HepG2 (cell line): ENCODE measurements around the gene PLXNB2. TPM values are rescaled to one million over a fixed set of nuclear protein-coding genes. Genes with fewer than 3 reads are reported as not detected.
A peak's percentile ranks its signal among the peaks of the same experiment; 100 is the strongest.

Experiments used
- ATM ChIP-seq: fragments of 450-650 bp; IDR thresholded peaks from 2 replicates; pipeline ENCODE4 v1.7.1; 2017; ENCODE audit warnings: mild to moderate bottlenecking, borderline replicate concordance
- HES4 ChIP-seq: sonication (generic); formaldehyde crosslinking; IDR thresholded peaks from 2 replicates; pipeline ENCODE4 v1.9.0; 2021; ENCODE audit warnings: mild to moderate bottlenecking, missing genetic modification reagents, borderline replicate concordance
- HOXD1 ChIP-seq: sonication (generic); formaldehyde crosslinking; IDR thresholded peaks from 2 replicates; pipeline ENCODE4 v1.5.0; 2020; ENCODE audit warnings: missing genetic modification reagents
- IRF2 ChIP-seq: IDR thresholded peaks from 2 replicates; pipeline ENCODE4 v1.6.1; 2018; ENCODE audit warnings: missing genetic modification reagents, missing compliant biosample characterization
- MAFG ChIP-seq: sonication (generic); formaldehyde crosslinking; IDR thresholded peaks from 2 replicates; pipeline ENCODE4 v1.5.1; 2020; ENCODE audit warnings: mild to moderate bottlenecking, missing genetic modification reagents
- NR1H2 ChIP-seq: sonication (generic); formaldehyde crosslinking; IDR thresholded peaks from 2 replicates; pipeline ENCODE4 v1.8.1; 2022; ENCODE audit warnings: low read depth, missing genetic modification reagents, borderline replicate concordance
- NRL ChIP-seq: sonication (generic); formaldehyde crosslinking; IDR thresholded peaks from 2 replicates; pipeline ENCODE4 v1.5.0; 2020; ENCODE audit warnings: missing genetic modification reagents, mild to moderate bottlenecking, moderate library complexity, borderline replicate concordance
- ZC3H4 ChIP-seq: sonication (generic); formaldehyde crosslinking; IDR thresholded peaks from 2 replicates; pipeline ENCODE4 v1.4.0; 2020; ENCODE audit warnings: missing genetic modification reagents, borderline replicate concordance
- ZEB1 ChIP-seq: IDR thresholded peaks from 2 replicates; pipeline ENCODE4 v1.6.1; 2012; ENCODE audit warnings: mild to moderate bottlenecking, low read depth, inconsistent platforms; ENCODE audit not compliant: insufficient replicate concordance
- ZNF180 ChIP-seq: sonication (generic); formaldehyde crosslinking; IDR thresholded peaks from 2 replicates; pipeline ENCODE4 v1.4.0; 2020; ENCODE audit warnings: low read depth, missing genetic modification reagents, borderline replicate concordance
- ZNF207 ChIP-seq: fragments of 450-650 bp; IDR thresholded peaks from 2 replicates; pipeline ENCODE4 v1.6.1; 2016; ENCODE audit warnings: antibody characterized with exemption, borderline replicate concordance
- ZNF670 ChIP-seq: sonication (generic); formaldehyde crosslinking; IDR thresholded peaks from 2 replicates; pipeline ENCODE4 v1.8.0; 2022; ENCODE audit warnings: mild to moderate bottlenecking, missing genetic modification reagents, borderline replicate concordance
- ZNF709 ChIP-seq: sonication (generic); formaldehyde crosslinking; IDR thresholded peaks from 2 replicates; pipeline ENCODE4 v1.5.0; 2020; ENCODE audit warnings: mild to moderate bottlenecking, missing genetic modification reagents
- polyA plus RNA-seq, 8 experiments: library from polyadenylated mRNA; depleted of rRNA in 3 of 8; stranded (reverse) in 7 of 8; unstranded in 1 of 8; fragments of >200 nt; fragmentation: Illumina TruSeq in 4 of 8; extraction: Trizol in 4 of 8; gene quantifications; 2 replicates each; pipeline versions ENCODE4 v1.2.1 to v1.2.3, GENCODE V29; 2011 to 2016; ENCODE audit warnings: low read depth in 4 of 8, missing spikeins in 1 of 8, mixed read lengths in 1 of 8; ENCODE audit not compliant: insufficient read depth in 1 of 8
- total RNA-seq, 5 experiments: library from RNA; depleted of rRNA; stranded (reverse); fragments of >200 nt; fragmentation: Illumina TruSeq; extraction: Trizol; gene quantifications; 2 replicates each; pipeline ENCODE4 v1.2.3, GENCODE V29; 2016; ENCODE audit warnings: low read depth in 1 of 5
- TF ChIP-seq, protein P1 (sequence below): sonication (generic); formaldehyde crosslinking; IDR thresholded peaks from 2 replicates; pipeline ENCODE4 v1.4.0; 2020; ENCODE audit warnings: low read depth, mild to moderate bottlenecking, missing genetic modification reagents
- TF ChIP-seq, protein P2 (sequence below): sonication (generic); formaldehyde crosslinking; IDR thresholded peaks from 2 replicates; pipeline ENCODE4 v1.4.0; 2020; ENCODE audit warnings: missing genetic modification reagents
- TF ChIP-seq, protein P3 (sequence below): sonication (generic); formaldehyde crosslinking; conservative IDR thresholded peaks from 2 replicates; pipeline ENCODE4 v1.4.0; 2020; ENCODE audit warnings: mild to moderate bottlenecking, missing genetic modification reagents, moderate library complexity
- TF ChIP-seq, protein P4 (sequence below): IDR thresholded peaks from 2 replicates; pipeline ENCODE4 v1.6.1; 2016; ENCODE audit warnings: low read depth

The PLXNB2 gene
- total and polyA plus RNA-seq, 2 of the 13 experiments (the other 11 are each of a cell fraction or from before 2014, with no cell fraction given) = 32.6 to 68.9 TPM

DNA sequence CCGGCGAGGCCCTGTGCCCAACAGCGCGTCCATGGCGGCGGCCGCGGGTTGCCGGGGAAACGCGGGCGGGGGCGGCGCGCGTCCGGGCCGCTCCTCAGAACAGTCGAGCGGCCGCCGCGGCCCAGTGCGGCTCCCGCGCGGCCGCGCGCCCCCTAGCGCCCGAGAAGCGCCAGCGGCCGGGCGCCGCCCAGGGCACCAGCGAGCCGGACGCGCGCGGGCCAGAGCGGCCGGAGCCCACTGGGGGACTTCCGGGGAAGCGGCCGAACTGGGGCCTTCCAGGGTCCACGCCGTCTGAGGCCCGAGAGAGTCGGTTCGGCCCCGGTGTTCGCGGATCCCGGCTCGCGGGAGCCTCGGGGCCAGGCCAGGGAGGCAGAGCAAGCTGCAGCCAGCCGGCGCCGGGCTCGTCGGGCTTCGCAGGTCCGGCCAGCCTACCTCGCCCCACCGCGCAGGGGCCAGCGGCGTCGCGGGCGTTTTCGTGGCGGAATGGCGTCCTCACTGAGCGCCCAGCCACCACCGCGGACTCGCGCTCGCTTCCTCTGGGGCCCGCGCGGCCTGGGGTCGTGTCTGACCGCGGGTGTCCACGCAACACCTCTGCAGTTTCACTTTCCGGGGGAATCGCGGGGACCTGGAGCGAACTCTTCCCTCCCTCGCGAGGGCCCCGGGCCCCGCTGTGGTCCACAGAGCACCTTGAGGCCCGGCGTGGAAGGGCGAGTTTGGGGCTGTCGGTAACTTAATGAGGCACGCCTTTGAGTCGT lies 19.7 kb upstream of the PLXNB2 start, which contains the start of gene DENND6B (continued):
- TF ChIP-seq, protein P1, sequence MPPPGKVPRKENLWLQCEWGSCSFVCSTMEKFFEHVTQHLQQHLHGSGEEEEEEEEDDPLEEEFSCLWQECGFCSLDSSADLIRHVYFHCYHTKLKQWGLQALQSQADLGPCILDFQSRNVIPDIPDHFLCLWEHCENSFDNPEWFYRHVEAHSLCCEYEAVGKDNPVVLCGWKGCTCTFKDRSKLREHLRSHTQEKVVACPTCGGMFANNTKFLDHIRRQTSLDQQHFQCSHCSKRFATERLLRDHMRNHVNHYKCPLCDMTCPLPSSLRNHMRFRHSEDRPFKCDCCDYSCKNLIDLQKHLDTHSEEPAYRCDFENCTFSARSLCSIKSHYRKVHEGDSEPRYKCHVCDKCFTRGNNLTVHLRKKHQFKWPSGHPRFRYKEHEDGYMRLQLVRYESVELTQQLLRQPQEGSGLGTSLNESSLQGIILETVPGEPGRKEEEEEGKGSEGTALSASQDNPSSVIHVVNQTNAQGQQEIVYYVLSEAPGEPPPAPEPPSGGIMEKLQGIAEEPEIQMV (CRISPR knock-in tag) = 0 out of 2 replicates have a peak, but pooled peaks have one; percentile 11
- TF ChIP-seq, protein P2, sequence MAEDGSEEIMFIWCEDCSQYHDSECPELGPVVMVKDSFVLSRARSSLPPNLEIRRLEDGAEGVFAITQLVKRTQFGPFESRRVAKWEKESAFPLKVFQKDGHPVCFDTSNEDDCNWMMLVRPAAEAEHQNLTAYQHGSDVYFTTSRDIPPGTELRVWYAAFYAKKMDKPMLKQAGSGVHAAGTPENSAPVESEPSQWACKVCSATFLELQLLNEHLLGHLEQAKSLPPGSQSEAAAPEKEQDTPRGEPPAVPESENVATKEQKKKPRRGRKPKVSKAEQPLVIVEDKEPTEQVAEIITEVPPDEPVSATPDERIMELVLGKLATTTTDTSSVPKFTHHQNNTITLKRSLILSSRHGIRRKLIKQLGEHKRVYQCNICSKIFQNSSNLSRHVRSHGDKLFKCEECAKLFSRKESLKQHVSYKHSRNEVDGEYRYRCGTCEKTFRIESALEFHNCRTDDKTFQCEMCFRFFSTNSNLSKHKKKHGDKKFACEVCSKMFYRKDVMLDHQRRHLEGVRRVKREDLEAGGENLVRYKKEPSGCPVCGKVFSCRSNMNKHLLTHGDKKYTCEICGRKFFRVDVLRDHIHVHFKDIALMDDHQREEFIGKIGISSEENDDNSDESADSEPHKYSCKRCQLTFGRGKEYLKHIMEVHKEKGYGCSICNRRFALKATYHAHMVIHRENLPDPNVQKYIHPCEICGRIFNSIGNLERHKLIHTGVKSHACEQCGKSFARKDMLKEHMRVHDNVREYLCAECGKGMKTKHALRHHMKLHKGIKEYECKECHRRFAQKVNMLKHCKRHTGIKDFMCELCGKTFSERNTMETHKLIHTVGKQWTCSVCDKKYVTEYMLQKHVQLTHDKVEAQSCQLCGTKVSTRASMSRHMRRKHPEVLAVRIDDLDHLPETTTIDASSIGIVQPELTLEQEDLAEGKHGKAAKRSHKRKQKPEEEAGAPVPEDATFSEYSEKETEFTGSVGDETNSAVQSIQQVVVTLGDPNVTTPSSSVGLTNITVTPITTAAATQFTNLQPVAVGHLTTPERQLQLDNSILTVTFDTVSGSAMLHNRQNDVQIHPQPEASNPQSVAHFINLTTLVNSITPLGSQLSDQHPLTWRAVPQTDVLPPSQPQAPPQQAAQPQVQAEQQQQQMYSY (CRISPR knock-in tag) = peak; percentile 67; the same call in 1 of the 2 replicates
- TF ChIP-seq ZNF180 (0 out of 2 replicates have a peak, but pooled peaks have one; percentile 83), MAFG (no peak), ZC3H4 (no peak), NRL (CRISPR knock-in tag) (peak; percentile 36; the same call in 1 of the 2 replicates), ZEB1 (no peak), HOXD1 (peak; percentile 81), NR1H2 (peak; percentile 70; the same call in 1 of the 2 replicates), ZNF670 (no peak), IRF2 (CRISPR knock-in tag) (no peak), ZNF709 (CRISPR knock-in tag) (peak; percentile 59; the same call in 1 of the 2 replicates), ZNF207 (no peak), ATM (no peak), HES4 (peak; percentile 56; the same call in 1 of the 2 replicates)
- TF ChIP-seq, protein P3, sequence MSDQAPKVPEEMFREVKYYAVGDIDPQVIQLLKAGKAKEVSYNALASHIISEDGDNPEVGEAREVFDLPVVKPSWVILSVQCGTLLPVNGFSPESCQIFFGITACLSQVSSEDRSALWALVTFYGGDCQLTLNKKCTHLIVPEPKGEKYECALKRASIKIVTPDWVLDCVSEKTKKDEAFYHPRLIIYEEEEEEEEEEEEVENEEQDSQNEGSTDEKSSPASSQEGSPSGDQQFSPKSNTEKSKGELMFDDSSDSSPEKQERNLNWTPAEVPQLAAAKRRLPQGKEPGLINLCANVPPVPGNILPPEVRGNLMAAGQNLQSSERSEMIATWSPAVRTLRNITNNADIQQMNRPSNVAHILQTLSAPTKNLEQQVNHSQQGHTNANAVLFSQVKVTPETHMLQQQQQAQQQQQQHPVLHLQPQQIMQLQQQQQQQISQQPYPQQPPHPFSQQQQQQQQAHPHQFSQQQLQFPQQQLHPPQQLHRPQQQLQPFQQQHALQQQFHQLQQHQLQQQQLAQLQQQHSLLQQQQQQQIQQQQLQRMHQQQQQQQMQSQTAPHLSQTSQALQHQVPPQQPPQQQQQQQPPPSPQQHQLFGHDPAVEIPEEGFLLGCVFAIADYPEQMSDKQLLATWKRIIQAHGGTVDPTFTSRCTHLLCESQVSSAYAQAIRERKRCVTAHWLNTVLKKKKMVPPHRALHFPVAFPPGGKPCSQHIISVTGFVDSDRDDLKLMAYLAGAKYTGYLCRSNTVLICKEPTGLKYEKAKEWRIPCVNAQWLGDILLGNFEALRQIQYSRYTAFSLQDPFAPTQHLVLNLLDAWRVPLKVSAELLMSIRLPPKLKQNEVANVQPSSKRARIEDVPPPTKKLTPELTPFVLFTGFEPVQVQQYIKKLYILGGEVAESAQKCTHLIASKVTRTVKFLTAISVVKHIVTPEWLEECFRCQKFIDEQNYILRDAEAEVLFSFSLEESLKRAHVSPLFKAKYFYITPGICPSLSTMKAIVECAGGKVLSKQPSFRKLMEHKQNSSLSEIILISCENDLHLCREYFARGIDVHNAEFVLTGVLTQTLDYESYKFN = no peak
- TF ChIP-seq, protein P4, sequence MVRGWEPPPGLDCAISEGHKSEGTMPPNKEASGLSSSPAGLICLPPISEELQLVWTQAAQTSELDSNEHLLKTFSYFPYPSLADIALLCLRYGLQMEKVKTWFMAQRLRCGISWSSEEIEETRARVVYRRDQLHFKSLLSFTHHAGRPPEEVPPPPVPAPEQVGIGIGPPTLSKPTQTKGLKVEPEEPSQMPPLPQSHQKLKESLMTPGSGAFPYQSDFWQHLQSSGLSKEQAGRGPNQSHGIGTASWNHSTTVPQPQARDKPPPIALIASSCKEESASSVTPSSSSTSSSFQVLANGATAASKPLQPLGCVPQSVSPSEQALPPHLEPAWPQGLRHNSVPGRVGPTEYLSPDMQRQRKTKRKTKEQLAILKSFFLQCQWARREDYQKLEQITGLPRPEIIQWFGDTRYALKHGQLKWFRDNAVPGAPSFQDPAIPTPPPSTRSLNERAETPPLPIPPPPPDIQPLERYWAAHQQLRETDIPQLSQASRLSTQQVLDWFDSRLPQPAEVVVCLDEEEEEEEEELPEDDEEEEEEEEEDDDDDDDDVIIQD = no peak
